HG02798 (cell line): ENCODE data around the gene RBM28.
"Not testable (repeated sequence)": the region's sequence is repeated elsewhere in the genome, so short reads cannot be mapped to it uniquely, and the experiment has no call there.

Source experiments
- ATAC-seq: cut with Tn5 transposase; IDR thresholded peaks from one replicate; pipeline ENCODE4 v1.9.1; 2021; ENCODE audit warnings: mild to moderate bottlenecking; ENCODE audit not compliant: unreplicated experiment, poor library complexity

Gene RBM28

GRCh38 chr7:128302139-128302538 is 41.6 kb downstream of the RBM28 start:
- ATAC-seq = no peak

GRCh38 chr7:128299109-128299607 is 44.5 kb downstream of the RBM28 start:
- ATAC-seq = no peak

GRCh38 chr7:128298004-128298403 is 45.7 kb downstream of the RBM28 start:
- ATAC-seq = not testable (repeated sequence)

- no peak for ATAC-seq
Observed at GRCh38 chr7:128287556-128287955, 56.2 kb downstream of the RBM28 start.

GRCh38 chr7:128284102-128284501 is 59.6 kb downstream of the RBM28 start:
- ATAC-seq = no peak

GRCh38 chr7:128281605-128282380 is 61.9 kb downstream of the RBM28 start:
- ATAC-seq = no peak

- ATAC-seq = not testable (repeated sequence)
Observed at GRCh38 chr7:128280451-128280850, 63.3 kb downstream of the RBM28 start.

GRCh38 chr7:128279124-128279713 is 64.5 kb downstream of the RBM28 start:
- no peak for ATAC-seq

GRCh38 chr7:128278366-128278765 is 65.3 kb downstream of the RBM28 start:
- no peak for ATAC-seq

- ATAC-seq = no peak
Observed at GRCh38 chr7:128275681-128276080, 68.0 kb downstream of the RBM28 start.

GRCh38 chr7:128274884-128275603 is 68.7 kb downstream of the RBM28 start:
- ATAC-seq = no peak

GRCh38 chr7:128274246-128274883 is 69.3 kb downstream of the RBM28 start:
- ATAC-seq = no peak

- no peak for ATAC-seq
Observed at GRCh38 chr7:128271942-128272481, 71.7 kb downstream of the RBM28 start.

GRCh38 chr7:128271471-128271941 is 72.2 kb downstream of the RBM28 start:
- ATAC-seq = no peak

- no peak for ATAC-seq
Observed at GRCh38 chr7:128270826-128271272, 72.9 kb downstream of the RBM28 start.

GRCh38 chr7:128268233-128268632 is 75.5 kb downstream of the RBM28 start:
- no peak for ATAC-seq

- ATAC-seq = no peak
Observed at GRCh38 chr7:128267595-128267924, 76.1 kb downstream of the RBM28 start.

- no peak for ATAC-seq
Observed at GRCh38 chr7:128266883-128267594, 76.7 kb downstream of the RBM28 start.

GRCh38 chr7:128266529-128266882 is 77.2 kb downstream of the RBM28 start:
- ATAC-seq = no peak

GRCh38 chr7:128265906-128266300 is 77.8 kb downstream of the RBM28 start:
- ATAC-seq = no peak
